GM06990 (cell line): Measurements from ENCODE around the gene PLA2G2D.

ENCODE experiments used
- DNase-seq: peaks from one replicate; pipeline ENCODE4 v3.0.0-alpha.2; 2011; ENCODE audit not compliant: insufficient read length; ENCODE audit errors: extremely low read depth
- H3K27me3 ChIP-seq: replicated peaks from 2 replicates; pipeline ENCODE4 v1.6.0; 2011; ENCODE audit warnings: low read length; ENCODE audit not compliant: control insufficient read depth, insufficient read depth
- H3K36me3 ChIP-seq: 2 replicates; pipeline ENCODE4 v1.5.1; 2011; ENCODE audit warnings: low read length; ENCODE audit not compliant: control insufficient read depth, insufficient read depth
- H3K4me3 ChIP-seq: replicated peaks from 2 replicates; pipeline ENCODE4 v1.5.1; 2011; ENCODE audit warnings: low read depth, mild to moderate bottlenecking, control low read depth, low read length
- TF ChIP-seq, protein P1 (sequence below): IDR thresholded peaks from 2 replicates; pipeline ENCODE4 v1.5.1; 2011; ENCODE audit warnings: low read length, control low read depth, mild to moderate bottlenecking, inconsistent platforms; ENCODE audit not compliant: insufficient read depth, poor library complexity, severe bottlenecking

PLA2G2D gene

GRCh38 chr1:20141466-20141865, 22.1 kb upstream of the PLA2G2D start:
- Histone ChIP-seq H3K27me3 (no peaks in the 10 kb centered on the region; the same call in 1 of the 2 replicates), H3K36me3 (no peaks in the 10 kb centered on the region), H3K4me3 (no peak overlapping the region)
- TF ChIP-seq, protein P1, sequence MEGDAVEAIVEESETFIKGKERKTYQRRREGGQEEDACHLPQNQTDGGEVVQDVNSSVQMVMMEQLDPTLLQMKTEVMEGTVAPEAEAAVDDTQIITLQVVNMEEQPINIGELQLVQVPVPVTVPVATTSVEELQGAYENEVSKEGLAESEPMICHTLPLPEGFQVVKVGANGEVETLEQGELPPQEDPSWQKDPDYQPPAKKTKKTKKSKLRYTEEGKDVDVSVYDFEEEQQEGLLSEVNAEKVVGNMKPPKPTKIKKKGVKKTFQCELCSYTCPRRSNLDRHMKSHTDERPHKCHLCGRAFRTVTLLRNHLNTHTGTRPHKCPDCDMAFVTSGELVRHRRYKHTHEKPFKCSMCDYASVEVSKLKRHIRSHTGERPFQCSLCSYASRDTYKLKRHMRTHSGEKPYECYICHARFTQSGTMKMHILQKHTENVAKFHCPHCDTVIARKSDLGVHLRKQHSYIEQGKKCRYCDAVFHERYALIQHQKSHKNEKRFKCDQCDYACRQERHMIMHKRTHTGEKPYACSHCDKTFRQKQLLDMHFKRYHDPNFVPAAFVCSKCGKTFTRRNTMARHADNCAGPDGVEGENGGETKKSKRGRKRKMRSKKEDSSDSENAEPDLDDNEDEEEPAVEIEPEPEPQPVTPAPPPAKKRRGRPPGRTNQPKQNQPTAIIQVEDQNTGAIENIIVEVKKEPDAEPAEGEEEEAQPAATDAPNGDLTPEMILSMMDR: no peak
- DNase-seq: no peak

- no peak for DNase-seq
- TF ChIP-seq, protein P1: no peak
- no peaks in the 10 kb centered on the region for H3K36me3 ChIP-seq
- no peaks in the 10 kb centered on the region; the same call in 1 of the 2 replicates for H3K27me3 ChIP-seq
- H3K4me3 ChIP-seq: no peak overlapping the region
These were observed 21.7 kb upstream of the PLA2G2D start for GRCh38 chr1:20141001-20141400.

- H3K27me3 ChIP-seq: no peaks in the 10 kb centered on the region; the same call in 1 of the 2 replicates
- DNase-seq: no peak
- H3K4me3 ChIP-seq: no peak overlapping the region
- TF ChIP-seq, protein P1: no peak
- H3K36me3 ChIP-seq: no peaks in the 10 kb centered on the region
These were observed 20.7 kb upstream of the PLA2G2D start for GRCh38 chr1:20139776-20140612.

GRCh38 chr1:20138961-20139550, 19.7 kb upstream of the PLA2G2D start, which contains the start of gene PLA2G2F:
PLA2G2F (plus strand) TSS chr1:20139323; CDS start chr1:20139428, 105 bp downstream.
- TF ChIP-seq, protein P1: no peak
- H3K27me3 ChIP-seq: no peaks in the 10 kb centered on the region; the same call in 1 of the 2 replicates
- no peak for DNase-seq
- no peak within 1 kb of the TSS for H3K4me3 ChIP-seq
- no peaks in the 10 kb centered on the region for H3K36me3 ChIP-seq

- no peak for DNase-seq
- TF ChIP-seq, protein P1: no peak
- H3K4me3 ChIP-seq: no peak overlapping the region
- no peaks in the 10 kb centered on the region for H3K36me3 ChIP-seq
- no peaks in the 10 kb centered on the region; the same call in 1 of the 2 replicates for H3K27me3 ChIP-seq
These were observed 19.0 kb upstream of the PLA2G2D start for GRCh38 chr1:20138346-20138745.
